ENCODE results near the gene PGA5. TPM values are rescaled to one million over a fixed set of nuclear protein-coding genes. Genes with fewer than 3 reads are reported as not detected.

PGA5 gene
- polyA plus RNA-seq, 3 donors = 0.13 to 467 (median 45.1) TPM

- 86 to 92% (median 89%) methylated on average over 20 of the region's 20 CpGs for WGBS, 3 donors
- H3K27ac ChIP-seq (ENCODE audit: low read depth, low read length) = no peak overlapping the region
Measured at GRCh38 chr11:61280883-61281580, 40.1 kb downstream of the PGA5 start.

GRCh38 chr11:61281581-61282250 lies 40.7 kb downstream of the PGA5 start:
- WGBS, 3 donors = 41 to 62% (median 52%) methylated on average over 33 to 35 of the region's 35 CpGs
- H3K27ac ChIP-seq (ENCODE audit: low read depth, low read length) = no peak overlapping the region

GRCh38 chr11:61283613-61284012 lies 42.6 kb downstream of the PGA5 start:
- H3K27ac ChIP-seq (ENCODE audit: low read depth, low read length) = no peak overlapping the region
- 87 to 95% (median 93%) methylated on average over 4 of the region's 4 CpGs for WGBS, 3 donors

- WGBS, 3 donors = 82 to 85% (median 82%) methylated on average over 14 of the region's 14 CpGs
- no peak overlapping the region for H3K27ac ChIP-seq (ENCODE audit: low read depth, low read length)
Measured at GRCh38 chr11:61287338-61287977, 46.5 kb downstream of the PGA5 start.

- 78 to 87% (median 84%) methylated on average over 12 of the region's 12 CpGs for WGBS, 3 donors
- H3K27ac ChIP-seq (ENCODE audit: low read depth, low read length) = no peak overlapping the region
Measured at GRCh38 chr11:61290905-61291690, 50.1 kb downstream of the PGA5 start.

- WGBS, 3 donors = 92 to 100% (median 98%) methylated on average over 2 of the region's 2 CpGs
Measured at GRCh38 chr11:61292356-61292755, 51.4 kb downstream of the PGA5 start.

GRCh38 chr11:61293867-61294716 lies 53.1 kb downstream of the PGA5 start:
- H3K27ac ChIP-seq (ENCODE audit: low read depth, low read length) = no peak overlapping the region
- WGBS, 3 donors = 1% methylated on average over 60 of the region's 60 CpGs

More at GRCh38 chr11:61292356-61292755, 51.4 kb downstream of the PGA5 start:
- no peak overlapping the region for H3K27ac ChIP-seq (ENCODE audit: low read depth, low read length)

GRCh38 chr11:61294717-61295595 lies 54.0 kb downstream of the PGA5 start, which contains the start of gene VWCE:
VWCE (minus strand) TSS chr11:61295316; CDS start chr11:61295037, 279 bp downstream.
- H3K27ac ChIP-seq (ENCODE audit: low read depth, low read length) = no peak within 1 kb of the TSS
- 1 to 2% (median 2%) methylated on average over 82 to 97 of the region's 97 CpGs for WGBS, 3 donors

GRCh38 chr11:61295596-61295926 lies 54.6 kb downstream of the PGA5 start:
- 50 to 65% (median 55%) methylated on average over 12 of the region's 12 CpGs for WGBS, 3 donors
- no peak overlapping the region for H3K27ac ChIP-seq (ENCODE audit: low read depth, low read length)

- 40 to 88% (median 40%) methylated on average over 1 of the region's 1 CpG for WGBS, 3 donors
- no peak overlapping the region for H3K27ac ChIP-seq (ENCODE audit: low read depth, low read length)
Measured at GRCh38 chr11:61297341-61297740, 56.4 kb downstream of the PGA5 start.

GRCh38 chr11:61297746-61298145 lies 56.8 kb downstream of the PGA5 start:
- WGBS, 3 donors = 21 to 70% (median 23%) methylated on average over 5 of the region's 5 CpGs
- H3K27ac ChIP-seq (ENCODE audit: low read depth, low read length) = no peak overlapping the region

- 74 to 91% (median 89%) methylated on average over 4 of the region's 4 CpGs for WGBS, 3 donors
Measured at GRCh38 chr11:61298663-61299244, 57.8 kb downstream of the PGA5 start.

More at GRCh38 chr11:61298663-61299244, 57.8 kb downstream of the PGA5 start:
- H3K27ac ChIP-seq (ENCODE audit: low read depth, low read length) = no peak overlapping the region

Other genes starting within 250 kb of the PGA5 start
- under 1 TPM; 0.34 to 0.71 (median 0.56) TPM for gene CD5, start 138.7 kb upstream of the PGA5 start, polyA plus RNA-seq
- 10 to 100 TPM; 14.2 to 17.6 (median 15.2) TPM for gene VPS37C, start 79.7 kb upstream of the PGA5 start, polyA plus RNA-seq
- gene PGA3, start 37.7 kb upstream of the PGA5 start, polyA plus RNA-seq = 1,000 to 10,000 TPM in 1 of 3 donors, 100 to 1,000 TPM in 1, 1 to 10 TPM in 1; 1.6 to 4,252 (median 517) TPM
- gene PGA4, start 18.8 kb upstream of the PGA5 start, polyA plus RNA-seq = 1,000 to 10,000 TPM in 1 of 3 donors, 100 to 1,000 TPM in 1, 1 to 10 TPM in 1; 2.1 to 3,314 (median 221) TPM
- 1 to 10 TPM in 2 of 3 donors, under 1 TPM in 1; 0.86 to 5.4 (median 1.8) TPM for gene VWCE, start 54.1 kb downstream of the PGA5 start, polyA plus RNA-seq
- 100 to 1,000 TPM in 1 of 3 donors, 10 to 100 TPM in 2; 52.2 to 107 (median 87.7) TPM for gene DDB1, start 91.9 kb downstream of the PGA5 start, polyA plus RNA-seq
- 10 to 100 TPM; 24.6 to 29.5 (median 26.3) TPM for gene TKFC, start 92.1 kb downstream of the PGA5 start, polyA plus RNA-seq
- 10 to 100 TPM; 23.1 to 39.4 (median 31.2) TPM for gene CYB561A3, start 120.7 kb downstream of the PGA5 start, polyA plus RNA-seq
- 10 to 100 TPM; 17.3 to 54.1 (median 46.8) TPM for gene TMEM138, start 121.2 kb downstream of the PGA5 start, polyA plus RNA-seq
- gene TMEM216, start 151.4 kb downstream of the PGA5 start, polyA plus RNA-seq = 10 to 100 TPM; 12.9 to 26.3 (median 14.3) TPM
- gene CPSF7, start 188.8 kb downstream of the PGA5 start, polyA plus RNA-seq = 10 to 100 TPM; 28.5 to 52.8 (median 42.7) TPM
- gene SDHAF2, start 188.9 kb downstream of the PGA5 start, polyA plus RNA-seq = 10 to 100 TPM; 22.5 to 45.2 (median 43.9) TPM